ENCODE results near the gene GBE1. TPM values are rescaled to one million over a fixed set of nuclear protein-coding genes. Genes with fewer than 3 reads are reported as not detected.

The GBE1 gene
- polyA plus RNA-seq, 1 donor (not counting 4 experiments of a cell fraction or from before 2014, with no cell fraction given): 30.2 TPM

DNA sequence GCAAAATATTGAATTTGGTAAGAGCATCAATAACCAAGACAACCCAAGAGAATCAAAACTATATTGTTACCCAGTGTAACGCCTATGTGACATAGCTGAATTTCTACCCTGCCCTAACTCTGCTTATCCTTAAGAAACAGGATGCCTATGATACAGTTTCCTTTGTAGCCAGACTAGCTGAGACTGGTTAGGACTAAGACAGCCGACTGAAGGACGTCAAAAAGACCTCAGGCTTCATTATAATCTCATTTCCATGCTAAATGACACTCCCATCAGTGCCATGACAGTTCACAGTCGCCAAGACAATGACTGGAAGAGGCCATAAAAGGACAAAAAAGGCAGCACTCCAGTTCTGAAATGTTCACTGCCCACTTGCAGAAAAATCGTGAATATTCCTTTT lies 66.8 kb downstream of the GBE1 start:
- Histone ChIP-seq H3K27ac (ENCODE audit: control insufficient read depth, insufficient read depth, low read length) (no peak overlapping the region), H3K9ac (ENCODE audit: control insufficient read depth, extremely low read depth, insufficient read depth, low read length) (no peak overlapping the region), H4K20me1 (ENCODE audit: control insufficient read depth, extremely low read depth, insufficient read depth, low read length) (no peaks in the 10 kb centered on the region), H3K4me2 (ENCODE audit: control insufficient read depth, extremely low read depth, insufficient read depth, low read depth, low read length) (no peak overlapping the region), H3K4me3 (ENCODE audit: control insufficient read depth in 2 of 3, extremely low read depth in 1 of 3, insufficient read depth in 2 of 3, low read depth in 1 of 3, low read length in 3 of 3) (no peak overlapping the region), H3K9me1 (ENCODE audit: control insufficient read depth, extremely low read depth, insufficient read depth, low read length) (no peaks in the 10 kb centered on the region), H3K9me3 (ENCODE audit: control insufficient read depth, low read depth, low read length) (no peaks in the 10 kb centered on the region), H3K36me3 (ENCODE audit: control insufficient read depth in 2 of 2, extremely low read depth in 1 of 2, insufficient read depth in 2 of 2, low read length in 2 of 2) (peaks cover 0 to under 1% of the 10 kb centered on the region in 2 experiments), H2AFZ (ENCODE audit: control insufficient read depth, low read length) (no peak overlapping the region), H3K79me2 (ENCODE audit: control insufficient read depth, insufficient read depth, low read length) (no peaks in the 10 kb centered on the region), H3K4me1 (ENCODE audit: control insufficient read depth, extremely low read depth, insufficient read depth, low read length) (no peaks in the 10 kb centered on the region), H3K27me3 (ENCODE audit: control insufficient read depth, extremely low read depth, insufficient read depth, low read length) (no peaks in the 10 kb centered on the region)
- TF ChIP-seq EZH2 (IDR thresholded peaks at IDR 0.05; ENCODE audit: low read length): no peak
- TF ChIP-seq, protein P1, sequence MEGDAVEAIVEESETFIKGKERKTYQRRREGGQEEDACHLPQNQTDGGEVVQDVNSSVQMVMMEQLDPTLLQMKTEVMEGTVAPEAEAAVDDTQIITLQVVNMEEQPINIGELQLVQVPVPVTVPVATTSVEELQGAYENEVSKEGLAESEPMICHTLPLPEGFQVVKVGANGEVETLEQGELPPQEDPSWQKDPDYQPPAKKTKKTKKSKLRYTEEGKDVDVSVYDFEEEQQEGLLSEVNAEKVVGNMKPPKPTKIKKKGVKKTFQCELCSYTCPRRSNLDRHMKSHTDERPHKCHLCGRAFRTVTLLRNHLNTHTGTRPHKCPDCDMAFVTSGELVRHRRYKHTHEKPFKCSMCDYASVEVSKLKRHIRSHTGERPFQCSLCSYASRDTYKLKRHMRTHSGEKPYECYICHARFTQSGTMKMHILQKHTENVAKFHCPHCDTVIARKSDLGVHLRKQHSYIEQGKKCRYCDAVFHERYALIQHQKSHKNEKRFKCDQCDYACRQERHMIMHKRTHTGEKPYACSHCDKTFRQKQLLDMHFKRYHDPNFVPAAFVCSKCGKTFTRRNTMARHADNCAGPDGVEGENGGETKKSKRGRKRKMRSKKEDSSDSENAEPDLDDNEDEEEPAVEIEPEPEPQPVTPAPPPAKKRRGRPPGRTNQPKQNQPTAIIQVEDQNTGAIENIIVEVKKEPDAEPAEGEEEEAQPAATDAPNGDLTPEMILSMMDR (optimal IDR thresholded peaks at IDR 0.05 in 1 of 3, IDR thresholded peaks at IDR 0.05 in 1 of 3, conservative IDR thresholded peaks at IDR 0.05 in 1 of 3; ENCODE audit: extremely low read depth in 1 of 3, insufficient read depth in 2 of 3, low read length in 3 of 3): no peak
- FAIRE-seq: peak; percentile 5
- no peak for DNase-seq (ENCODE audit: low read depth, low spot score)
- dilution Hi-C loops (cut with MboI; ENCODE audit: extremely low pct_ligation_motif_present, low sequenced_read_pairs): no loop called here

GRCh38 chr3:81692766-81693165 lies 68.7 kb downstream of the GBE1 start:
- no peak overlapping the region for H3K4me3 ChIP-seq (ENCODE audit: control insufficient read depth in 2 of 3, extremely low read depth in 1 of 3, insufficient read depth in 2 of 3, low read depth in 1 of 3, low read length in 3 of 3)
- no peak overlapping the region for H3K4me2 ChIP-seq (ENCODE audit: control insufficient read depth, extremely low read depth, insufficient read depth, low read depth, low read length)
- no peak overlapping the region for H3K27ac ChIP-seq (ENCODE audit: control insufficient read depth, insufficient read depth, low read length)
- no peaks in the 10 kb centered on the region for H3K9me3 ChIP-seq (ENCODE audit: control insufficient read depth, low read depth, low read length)
- H3K9ac ChIP-seq (ENCODE audit: control insufficient read depth, extremely low read depth, insufficient read depth, low read length): no peak overlapping the region
- H2AFZ ChIP-seq (ENCODE audit: control insufficient read depth, low read length): no peak overlapping the region
- dilution Hi-C loops (cut with MboI; ENCODE audit: extremely low pct_ligation_motif_present, low sequenced_read_pairs): no loop called here
- H3K27me3 ChIP-seq (ENCODE audit: control insufficient read depth, extremely low read depth, insufficient read depth, low read length): no peaks in the 10 kb centered on the region
- no peaks in the 10 kb centered on the region for H3K79me2 ChIP-seq (ENCODE audit: control insufficient read depth, insufficient read depth, low read length)
- no peaks in the 10 kb centered on the region for H3K36me3 ChIP-seq (ENCODE audit: control insufficient read depth in 2 of 2, extremely low read depth in 1 of 2, insufficient read depth in 2 of 2, low read length in 2 of 2)
- no peaks in the 10 kb centered on the region for H3K4me1 ChIP-seq (ENCODE audit: control insufficient read depth, extremely low read depth, insufficient read depth, low read length)
- FAIRE-seq (no peak), DNase-seq (ENCODE audit: low read depth, low spot score) (no peak)
- H3K9me1 ChIP-seq (ENCODE audit: control insufficient read depth, extremely low read depth, insufficient read depth, low read length): no peaks in the 10 kb centered on the region
- TF ChIP-seq, protein P1 (optimal IDR thresholded peaks at IDR 0.05 in 1 of 3, IDR thresholded peaks at IDR 0.05 in 1 of 3, conservative IDR thresholded peaks at IDR 0.05 in 1 of 3; ENCODE audit: extremely low read depth in 1 of 3, insufficient read depth in 2 of 3, low read length in 3 of 3): no peak
- TF ChIP-seq EZH2 (IDR thresholded peaks at IDR 0.05; ENCODE audit: low read length): no peak
- no peaks in the 10 kb centered on the region for H4K20me1 ChIP-seq (ENCODE audit: control insufficient read depth, extremely low read depth, insufficient read depth, low read length)

All from keratinocyte (primary cell).